Transverse colon (tissue), 4 donors: Measurements from ENCODE around the gene CHCHD6. TPM values are rescaled to one million over a fixed set of nuclear protein-coding genes. Genes with fewer than 3 reads are reported as not detected.

ENCODE experiments used
- DNase-seq: peaks from one replicate; pipeline ENCODE4 v3.0.0-alpha.2; 2019
- H3K27ac ChIP-seq, 4 donors: fragments of 200-600 bp; sonication (generic); 2 replicates each; pipeline ENCODE4 v1.5.1; 2016 to 2018; ENCODE audit warnings: inconsistent platforms in 4 of 4
- H3K27me3 ChIP-seq: fragments of 200-600 bp; sonication (generic); 2 replicates; pipeline ENCODE4 v1.5.1; 2017; ENCODE audit warnings: inconsistent platforms
- H3K36me3 ChIP-seq, 4 donors: fragments of 200-600 bp; sonication (generic); 2 replicates each; pipeline ENCODE4 v1.5.1; 2017 to 2019; ENCODE audit warnings: inconsistent platforms in 4 of 4
- H3K4me1 ChIP-seq, 4 donors: fragments of 200-600 bp; sonication (generic); 2 replicates each; pipeline ENCODE4 v1.5.1; 2017 to 2020; ENCODE audit warnings: inconsistent platforms in 4 of 4
- H3K4me3 ChIP-seq, 4 donors: fragments of 200-600 bp; sonication (generic); 1 replicate in 1 of 4; 2 replicates in 3 of 4; pipeline versions ENCODE4 v1.5.1 to v1.6.1; 2017 to 2019; ENCODE audit warnings: inconsistent platforms in 4 of 4
- H3K9me3 ChIP-seq, 2 donors: fragments of 200-600 bp; sonication (generic); 2 replicates each; pipeline ENCODE4 v1.5.1; 2017 to 2019; ENCODE audit warnings: inconsistent platforms in 2 of 2
- EP300 ChIP-seq: sonication (generic); formaldehyde crosslinking; IDR thresholded peaks from one replicate; pipeline ENCODE4 v1.6.1; 2017; ENCODE audit warnings: antibody characterized with exemption, low read depth
- POLR2A ChIP-seq: fragments of 450-650 bp; IDR thresholded peaks from one replicate; pipeline ENCODE4 v1.6.1; 2016; ENCODE audit warnings: antibody characterized with exemption, mild to moderate bottlenecking, moderate library complexity
- POLR2AphosphoS5 ChIP-seq, 3 donors: sonication (generic); formaldehyde crosslinking; IDR thresholded peaks; one replicate each; pipeline ENCODE4 v1.6.1; 2016; ENCODE audit warnings: antibody characterized with exemption in 3 of 3
- WGBS, 2 donors: methylation state at CpG; one replicate each; pipeline ENCODE4 v1.1.5; 2018; ENCODE audit warnings: low coverage in 1 of 2; 5-methylcytosine and 5-hydroxymethylcytosine counted together
- in situ Hi-C, 4 donors: fragments of 200-750 bp; cut with MboI; loops; one replicate each; pipeline versions ENCODE4 v1.15.0 to v1.15.1; 2017; ENCODE audit warnings: low sequenced_read_pairs in 3 of 4, low pct_ligation_motif_present in 1 of 4, low pct_unique_long_range_greater_than_20kb in 1 of 4
- intact Hi-C: fragments of 100-400 bp; cut with DNase I; formaldehyde crosslinking; loops from one replicate; pipeline ENCODE4 v1.15.1; 2023; ENCODE audit warnings: low total_unique reads
- total RNA-seq, 4 donors: library from RNA; depleted of rRNA; stranded (reverse); fragments of >200 nt; gene quantifications; one replicate each; pipeline ENCODE4 v1.1.0, GENCODE V29; 2016
- TF ChIP-seq, protein P1 (sequence below), 5 experiments: fragments of 200-600 bp in 3 of 5; fragments of 450-650 bp in 2 of 5; sonication (generic) in 3 of 5; IDR thresholded peaks; 1 replicate in 2 of 5; 2 replicates in 3 of 5; pipeline ENCODE4 v1.5.1; 2016 to 2017; ENCODE audit warnings: antibody characterized with exemption in 5 of 5, inconsistent platforms in 3 of 5, mild to moderate bottlenecking in 2 of 5, moderate library complexity in 1 of 5

CHCHD6 gene
- total RNA-seq, 4 donors from 2014 or later, result 4.6 to 12.1 (median 5.3) TPM

DNA sequence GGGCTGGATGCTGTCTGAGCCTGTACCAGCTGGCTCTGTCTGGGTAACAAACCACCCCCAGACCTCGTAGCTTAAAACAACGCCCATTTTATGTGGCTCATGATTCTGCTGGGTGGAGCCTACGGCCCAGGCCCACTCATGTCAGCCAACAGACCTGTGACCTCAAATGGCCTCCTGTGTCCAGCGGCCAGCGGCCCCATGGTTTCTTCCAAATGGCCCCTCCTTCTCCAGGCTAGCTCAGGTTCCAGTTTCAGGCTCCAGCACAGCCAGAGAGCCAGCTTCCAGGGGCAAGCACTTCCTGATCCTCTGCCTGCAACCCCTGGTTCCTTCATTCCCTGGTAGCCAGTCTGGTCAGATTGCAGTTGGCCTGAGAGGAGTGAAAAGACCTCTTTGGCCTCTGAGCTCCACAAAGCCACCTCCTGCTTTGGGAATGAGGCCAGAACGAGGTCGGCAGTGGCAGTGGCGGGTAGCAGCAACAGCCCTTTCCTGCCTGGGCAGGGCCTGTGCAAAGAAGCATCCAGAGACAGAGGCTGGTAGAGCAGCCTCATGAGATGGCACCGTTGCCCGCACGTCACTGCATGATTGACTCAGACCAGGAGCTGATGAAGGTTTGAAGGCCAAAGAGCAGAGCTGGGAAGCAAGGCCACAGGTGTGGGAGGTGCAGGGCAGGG, 257.9 kb downstream of the CHCHD6 start:
- 85% methylated on average over 11 of the region's 11 CpGs; no CpG with 5 or more reads in 1 of the 2 donors for WGBS, 2 donors
- in situ Hi-C loops, result no loop called here
- intact Hi-C loops, result no loop called here
- no peak for DNase-seq
- TF ChIP-seq EP300 (no peak), POLR2AphosphoS5 (IDR thresholded peaks at IDR 0.05) (no peak), POLR2A (no peak)
- TF ChIP-seq, protein P1, sequence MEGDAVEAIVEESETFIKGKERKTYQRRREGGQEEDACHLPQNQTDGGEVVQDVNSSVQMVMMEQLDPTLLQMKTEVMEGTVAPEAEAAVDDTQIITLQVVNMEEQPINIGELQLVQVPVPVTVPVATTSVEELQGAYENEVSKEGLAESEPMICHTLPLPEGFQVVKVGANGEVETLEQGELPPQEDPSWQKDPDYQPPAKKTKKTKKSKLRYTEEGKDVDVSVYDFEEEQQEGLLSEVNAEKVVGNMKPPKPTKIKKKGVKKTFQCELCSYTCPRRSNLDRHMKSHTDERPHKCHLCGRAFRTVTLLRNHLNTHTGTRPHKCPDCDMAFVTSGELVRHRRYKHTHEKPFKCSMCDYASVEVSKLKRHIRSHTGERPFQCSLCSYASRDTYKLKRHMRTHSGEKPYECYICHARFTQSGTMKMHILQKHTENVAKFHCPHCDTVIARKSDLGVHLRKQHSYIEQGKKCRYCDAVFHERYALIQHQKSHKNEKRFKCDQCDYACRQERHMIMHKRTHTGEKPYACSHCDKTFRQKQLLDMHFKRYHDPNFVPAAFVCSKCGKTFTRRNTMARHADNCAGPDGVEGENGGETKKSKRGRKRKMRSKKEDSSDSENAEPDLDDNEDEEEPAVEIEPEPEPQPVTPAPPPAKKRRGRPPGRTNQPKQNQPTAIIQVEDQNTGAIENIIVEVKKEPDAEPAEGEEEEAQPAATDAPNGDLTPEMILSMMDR (IDR thresholded peaks at IDR 0.05), result no peak
- no peaks in the 10 kb centered on the region for H3K27me3 ChIP-seq
- no peaks in the 10 kb centered on the region for H3K9me3 ChIP-seq
- no peak overlapping the region for H3K27ac ChIP-seq
- H3K4me1 ChIP-seq, result peaks cover 0 to 10% (median 0%) of the 10 kb centered on the region in 4 donors
- no peaks in the 10 kb centered on the region for H3K36me3 ChIP-seq
- no peak overlapping the region for H3K4me3 ChIP-seq

DNA sequence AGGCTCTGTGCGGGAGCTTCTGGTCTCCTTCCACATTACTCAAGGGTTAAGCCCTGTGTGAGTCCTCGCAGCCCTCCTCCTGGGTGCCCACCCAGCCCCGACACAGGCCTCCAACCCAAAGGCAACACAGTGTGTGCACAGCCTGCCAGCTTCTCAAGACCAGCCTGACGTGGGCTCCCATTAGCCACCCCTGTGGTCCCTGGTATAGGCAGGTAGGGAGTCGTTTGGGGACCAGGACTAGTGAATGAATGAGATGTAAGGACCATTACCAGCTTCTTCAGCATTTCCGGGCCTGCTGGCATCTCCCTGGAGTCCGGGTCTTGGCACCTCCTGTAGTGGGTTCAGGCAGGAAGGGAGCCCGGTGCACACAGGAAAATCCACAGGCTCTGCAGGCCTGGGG, 258.7 kb downstream of the CHCHD6 start:
- no peak for DNase-seq
- TF ChIP-seq EP300 (no peak), POLR2AphosphoS5 (IDR thresholded peaks at IDR 0.05) (no peak), POLR2A (no peak)
- TF ChIP-seq, protein P1 (IDR thresholded peaks at IDR 0.05), result no peak
- Histone ChIP-seq H3K9me3 (no peaks in the 10 kb centered on the region), H3K27me3 (no peaks in the 10 kb centered on the region), H3K27ac (no peak overlapping the region), H3K4me3 (no peak overlapping the region), H3K4me1 (peaks cover 0 to 10% (median 0%) of the 10 kb centered on the region in 4 donors), H3K36me3 (no peaks in the 10 kb centered on the region)
- in situ Hi-C loops (no loop called here), intact Hi-C loops (no loop called here)
- WGBS, 2 donors, result 92 to 100% methylated on average over 1 to 7 of the region's 8 CpGs

DNA sequence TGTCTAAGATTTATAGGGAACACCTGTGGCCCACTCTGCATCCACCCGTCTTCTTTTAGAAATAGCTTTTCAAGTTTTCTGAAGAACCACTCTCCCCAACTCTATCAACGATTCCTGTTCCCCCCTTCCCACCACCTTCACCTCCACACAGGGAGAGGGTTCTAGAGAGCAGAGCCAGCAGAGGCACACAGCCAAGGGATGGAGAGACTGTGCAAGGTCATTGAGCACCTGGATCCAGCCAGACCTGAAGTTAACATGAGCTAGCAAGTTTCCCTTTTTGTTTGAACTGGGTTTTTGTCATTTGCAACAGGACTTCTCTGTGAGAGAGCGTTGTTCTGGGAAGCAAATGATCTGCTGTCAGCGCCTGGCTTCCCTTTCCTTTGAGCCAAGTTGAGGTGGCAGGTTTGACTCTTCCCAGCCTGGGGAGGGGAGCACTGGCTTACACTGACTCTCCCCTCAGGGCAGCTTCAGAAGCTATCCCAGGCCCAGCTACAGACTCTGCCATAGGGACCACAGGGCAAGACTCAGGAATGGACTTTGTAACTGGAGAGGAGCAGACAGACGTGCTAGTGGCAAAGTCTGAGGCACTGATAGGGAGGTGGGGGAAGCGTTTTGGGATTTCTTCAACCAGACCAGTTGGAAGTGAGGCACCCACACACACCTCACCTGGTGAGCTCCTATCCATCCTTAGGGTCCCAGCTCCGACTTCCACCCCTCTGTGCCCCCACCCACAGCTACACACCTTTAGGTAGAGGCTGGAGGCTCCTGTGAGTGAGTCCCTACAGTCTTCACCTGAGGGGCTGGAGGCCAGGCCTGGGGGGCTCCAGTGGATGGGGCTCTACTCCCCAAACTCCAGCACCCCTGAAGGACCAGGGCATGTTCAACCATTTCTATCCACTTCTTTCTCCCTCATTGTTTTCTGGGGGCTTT, 259.5 kb downstream of the CHCHD6 start:
- Histone ChIP-seq H3K27me3 (no peaks in the 10 kb centered on the region), H3K4me1 (peaks cover 0 to 10% (median 0%) of the 10 kb centered on the region in 4 donors), H3K36me3 (no peaks in the 10 kb centered on the region), H3K9me3 (no peaks in the 10 kb centered on the region), H3K4me3 (no peak overlapping the region), H3K27ac (no peak overlapping the region)
- intact Hi-C loops, result no loop called here
- in situ Hi-C loops, result no loop called here
- TF ChIP-seq, protein P1 (IDR thresholded peaks at IDR 0.05), result no peak
- TF ChIP-seq POLR2A, result no peak
- no peak for TF ChIP-seq EP300
- no peak for TF ChIP-seq POLR2AphosphoS5 (IDR thresholded peaks at IDR 0.05)
- no peak for DNase-seq
- 91 to 100% methylated on average over 1 to 7 of the region's 7 CpGs for WGBS, 2 donors

- no peak for TF ChIP-seq EP300
- TF ChIP-seq, protein P1 (IDR thresholded peaks at IDR 0.05), result no peak
- no peak for TF ChIP-seq POLR2A
- no peak for TF ChIP-seq POLR2AphosphoS5 (IDR thresholded peaks at IDR 0.05)
- Histone ChIP-seq H3K27ac (no peak overlapping the region), H3K27me3 (no peaks in the 10 kb centered on the region)
Measured at GRCh38 chr3:126964261-126964660, 260.2 kb downstream of the CHCHD6 start.

More at GRCh38 chr3:126964261-126964660, 260.2 kb downstream of the CHCHD6 start:
- no peaks in the 10 kb centered on the region for H3K9me3 ChIP-seq
- DNase-seq, result no peak
- H3K4me1 ChIP-seq, result peaks cover 0 to 10% (median 0%) of the 10 kb centered on the region in 4 donors
- intact Hi-C loops, result no loop called here
- WGBS, 2 donors, result 69 to 81% methylated on average over 3 to 7 of the region's 7 CpGs
- H3K36me3 ChIP-seq, result no peaks in the 10 kb centered on the region
- in situ Hi-C loops, result no loop called here
- H3K4me3 ChIP-seq, result no peak overlapping the region
